ENCODE data around the gene ADGRF3. TPM values are rescaled to one million over a fixed set of nuclear protein-coding genes. Genes with fewer than 3 reads are reported as not detected.

ADGRF3 gene
- total and polyA plus RNA-seq, 9 of the 15 experiments (the other 6 are each of a cell fraction or from before 2014, with no cell fraction given), result 0.04 to 0.54 (median 0.16) TPM; not detected in 2

- peak; percentile 90 for TF ChIP-seq POLR2G (IDR thresholded peaks at IDR 0.05; ENCODE audit: low read depth, low read length)
- TF ChIP-seq ESRRA (IDR thresholded peaks at IDR 0.05; ENCODE audit: borderline replicate concordance, low read depth), result 0 out of 2 replicates have a peak, but pooled peaks have one; percentile 50
- TF ChIP-seq ZNF407 (IDR thresholded peaks at IDR 0.05; ENCODE audit: low read depth), result no peak
- TF ChIP-seq ZNF184 (CRISPR knock-in tag; IDR thresholded peaks at IDR 0.05), result no peak
- no peak for TF ChIP-seq ZFPM2 (CRISPR knock-in tag; IDR thresholded peaks at IDR 0.05)
- TF ChIP-seq ZNF347 (CRISPR knock-in tag; IDR thresholded peaks at IDR 0.05; ENCODE audit: low read depth), result no peak
- TF ChIP-seq MLLT1 (IDR thresholded peaks at IDR 0.05), result peak; percentile 90 to 95
- TF ChIP-seq FOXK1 (CRISPR knock-in tag; IDR thresholded peaks at IDR 0.05; ENCODE audit: borderline replicate concordance), result 0 out of 2 replicates have a peak, but pooled peaks have one; percentile 45
- TF ChIP-seq NONO (IDR thresholded peaks at IDR 0.05; ENCODE audit: low read depth in 2 of 2, low read length in 1 of 2), result peak in 1 of 2 experiments; percentile 24; a peak in 2 of 4 replicates
Observed at GRCh38 chr2:26345545-26346453, 790 bp downstream of the ADGRF3 start, which contains the start of gene SELENOI (continued).
